BJ (cell line): ENCODE measurements around the gene CUBN. TPM values are rescaled to one million over a fixed set of nuclear protein-coding genes. Genes with fewer than 3 reads are reported as not detected.

Source experiments
- CTCF ChIA-PET: fragments of 350-600 bp; formaldehyde crosslinking; extraction: SDS; loops from one replicate; lab custom pipeline; 2021; ENCODE audit warnings: antibody characterized with exemption, inconsistent platforms; lab: Yijun Ruan, JAX
- POLR2A ChIA-PET: fragments of 300-600 bp; sonication (Branson Sonifier 250); formaldehyde crosslinking; extraction: SDS; loops from one replicate; lab custom pipeline; 2021; ENCODE audit warnings: antibody characterized with exemption; lab: Charles Lee
- DNase-seq: peaks from one replicate; pipeline ENCODE4 v3.0.0-alpha.2; 2011; ENCODE audit warnings: low read depth
- H3K27me3 ChIP-seq: 2 replicates; pipeline ENCODE4 v1.6.0; 2011; ENCODE audit warnings: low read length; ENCODE audit not compliant: control insufficient read depth, insufficient read depth
- H3K36me3 ChIP-seq: 2 replicates; pipeline ENCODE4 v1.5.1; 2011; ENCODE audit warnings: low read length; ENCODE audit not compliant: control insufficient read depth, insufficient read depth
- H3K4me3 ChIP-seq: 2 replicates; pipeline ENCODE4 v1.5.1; 2011; ENCODE audit warnings: low read depth, mild to moderate bottlenecking, control low read depth, low read length
- polyA plus RNA-seq: library from polyadenylated mRNA; depleted of rRNA; stranded (reverse); fragments of >200 nt; gene quantifications from 2 replicates; pipeline ENCODE4 v1.2.3, GENCODE V29; 2011
- TF ChIP-seq, protein P1 (sequence below): IDR thresholded peaks from 2 replicates; pipeline ENCODE4 v1.5.1; 2011; ENCODE audit warnings: low read depth, mild to moderate bottlenecking, control low read depth, inconsistent platforms, low read length, moderate library complexity; ENCODE audit not compliant: insufficient read depth

CUBN gene
- polyA plus RNA-seq, 1 experiment = 0.39 TPM

DNA sequence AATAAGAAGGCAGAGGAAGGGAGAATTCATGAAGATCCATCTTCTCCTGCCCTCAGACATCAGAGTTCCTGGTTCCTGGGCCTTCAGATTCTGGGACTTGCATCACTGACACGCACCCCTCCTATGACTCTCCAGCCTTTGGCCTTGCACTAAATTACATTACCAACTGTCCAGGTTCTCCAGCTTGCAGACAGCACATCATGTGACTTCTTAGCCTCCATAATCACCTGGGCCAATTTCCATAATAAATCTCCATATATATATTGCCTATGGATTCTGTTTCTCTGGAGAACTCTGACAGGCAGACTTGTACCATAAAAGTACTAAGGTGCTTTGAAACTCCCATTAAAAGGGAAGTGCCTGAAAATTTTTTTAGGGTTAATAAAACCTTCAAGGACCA is 335.6 kb downstream of the CUBN start:
- H3K36me3 ChIP-seq = no peaks in the 10 kb centered on the region
- TF ChIP-seq, protein P1, sequence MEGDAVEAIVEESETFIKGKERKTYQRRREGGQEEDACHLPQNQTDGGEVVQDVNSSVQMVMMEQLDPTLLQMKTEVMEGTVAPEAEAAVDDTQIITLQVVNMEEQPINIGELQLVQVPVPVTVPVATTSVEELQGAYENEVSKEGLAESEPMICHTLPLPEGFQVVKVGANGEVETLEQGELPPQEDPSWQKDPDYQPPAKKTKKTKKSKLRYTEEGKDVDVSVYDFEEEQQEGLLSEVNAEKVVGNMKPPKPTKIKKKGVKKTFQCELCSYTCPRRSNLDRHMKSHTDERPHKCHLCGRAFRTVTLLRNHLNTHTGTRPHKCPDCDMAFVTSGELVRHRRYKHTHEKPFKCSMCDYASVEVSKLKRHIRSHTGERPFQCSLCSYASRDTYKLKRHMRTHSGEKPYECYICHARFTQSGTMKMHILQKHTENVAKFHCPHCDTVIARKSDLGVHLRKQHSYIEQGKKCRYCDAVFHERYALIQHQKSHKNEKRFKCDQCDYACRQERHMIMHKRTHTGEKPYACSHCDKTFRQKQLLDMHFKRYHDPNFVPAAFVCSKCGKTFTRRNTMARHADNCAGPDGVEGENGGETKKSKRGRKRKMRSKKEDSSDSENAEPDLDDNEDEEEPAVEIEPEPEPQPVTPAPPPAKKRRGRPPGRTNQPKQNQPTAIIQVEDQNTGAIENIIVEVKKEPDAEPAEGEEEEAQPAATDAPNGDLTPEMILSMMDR = no peak
- ChIA-PET CTCF (interaction anchor here (1.4 kb wide), 1 partner anchor 22 kb away, joined by 4 read pairs; no protein-coding TSS in a partner anchor), POLR2A (no interaction called here)
- no peaks in the 10 kb centered on the region for H3K27me3 ChIP-seq
- H3K4me3 ChIP-seq = no peak overlapping the region
- no peak for DNase-seq

DNA sequence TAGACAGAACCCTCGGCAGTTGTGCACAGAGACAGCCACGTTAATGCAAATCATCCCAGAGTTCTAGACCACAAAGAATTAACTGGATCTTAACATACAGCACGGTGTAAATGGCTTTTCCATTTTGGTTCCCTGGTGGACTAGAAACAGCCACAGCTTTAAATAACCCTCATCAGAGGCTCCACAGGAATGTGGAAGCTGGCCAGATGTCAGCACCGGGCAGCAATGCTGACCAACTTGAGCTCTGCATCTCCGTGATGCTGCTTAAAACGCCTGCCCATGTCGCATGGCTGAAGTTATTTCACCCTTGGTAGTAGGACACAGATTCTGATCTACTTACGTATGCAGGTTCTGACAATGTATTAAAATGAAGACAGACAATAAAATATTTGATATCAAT is 336.9 kb downstream of the CUBN start:
- Histone ChIP-seq H3K27me3 (no peaks in the 10 kb centered on the region), H3K4me3 (no peak overlapping the region), H3K36me3 (no peaks in the 10 kb centered on the region)
- POLR2A ChIA-PET = no interaction called here
- CTCF ChIA-PET = interaction anchor here (1.3 to 1.4 kb wide), 2 partner anchors 15 to 23 kb away, joined by 4 to 5 read pairs; no protein-coding TSS in a partner anchor
- DNase-seq = no peak
- TF ChIP-seq, protein P1 = no peak

- POLR2A ChIA-PET = no interaction called here
- TF ChIP-seq, protein P1 = no peak
- CTCF ChIA-PET = no interaction called here
- no peak for DNase-seq
- no peaks in the 10 kb centered on the region for H3K36me3 ChIP-seq
- H3K27me3 ChIP-seq = no peaks in the 10 kb centered on the region
- H3K4me3 ChIP-seq = no peak overlapping the region
Measured at GRCh38 chr10:16789765-16790164, 339.8 kb downstream of the CUBN start.

- TF ChIP-seq, protein P1 = no peak
- H3K27me3 ChIP-seq = no peaks in the 10 kb centered on the region
- no peak for DNase-seq
- H3K4me3 ChIP-seq = no peak overlapping the region
- H3K36me3 ChIP-seq = no peaks in the 10 kb centered on the region
- CTCF ChIA-PET = no interaction called here
- POLR2A ChIA-PET = no interaction called here
Measured at GRCh38 chr10:16789261-16789660, 340.4 kb downstream of the CUBN start.

DNA sequence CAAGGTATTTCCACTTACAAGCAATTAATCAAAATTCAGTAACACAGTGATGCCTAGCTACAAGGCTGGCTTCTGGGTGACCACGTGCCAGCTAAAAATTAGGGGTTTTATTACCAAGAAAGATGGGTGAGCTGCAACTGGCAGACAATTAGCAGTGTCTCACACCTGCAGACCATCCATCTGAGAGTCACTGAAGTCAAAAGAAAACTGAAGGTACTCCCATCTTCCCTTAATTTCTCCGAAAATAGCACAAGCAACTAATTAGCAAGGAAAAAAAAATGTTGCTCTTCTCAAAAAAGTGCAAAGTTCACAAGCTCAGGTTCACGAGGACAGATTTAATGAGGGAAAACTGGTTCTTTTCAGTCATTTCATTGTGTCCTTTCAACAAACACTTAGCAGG is 340.8 kb downstream of the CUBN start:
- CTCF ChIA-PET = no interaction called here
- no peak overlapping the region for H3K4me3 ChIP-seq
- POLR2A ChIA-PET = no interaction called here
- H3K27me3 ChIP-seq = no peaks in the 10 kb centered on the region
- no peaks in the 10 kb centered on the region for H3K36me3 ChIP-seq
- TF ChIP-seq, protein P1 = no peak
- DNase-seq = no peak
